H1 (cell line): ENCODE data around the gene POLR2F. TPM values are rescaled to one million over a fixed set of nuclear protein-coding genes. Genes with fewer than 3 reads are reported as not detected.
A peak's percentile ranks its signal among the peaks of the same experiment; 100 is the strongest.

ENCODE experiments used
- CTCF ChIA-PET: fragments of 300-600 bp; sonication (Branson Sonifier 250); formaldehyde crosslinking; loops from one replicate; lab custom pipeline; 2021; ENCODE audit not compliant: partially characterized antibody; lab: Charles Lee
- POLR2A ChIA-PET: fragments of 300-600 bp; sonication (Branson Sonifier 250); formaldehyde crosslinking; loops from one replicate; lab custom pipeline; 2021; ENCODE audit warnings: inconsistent platforms; ENCODE audit not compliant: partially characterized antibody; lab: Charles Lee
- DNase-seq, 2 experiments: peaks; one replicate each; pipeline versions ENCODE4 v3.0.0 to v3.0.0-alpha.2; 2010 to 2022; ENCODE audit warnings: low spot score in 2 of 2, low read depth in 1 of 2, mixed read lengths in 1 of 2
- FAIRE-seq: peaks from 2 replicates; lab custom pipeline; 2011; peaks lifted over from hg19 to GRCh38; lab: Jason Lieb, UNC
- H2AFZ ChIP-seq: 2 replicates; pipeline ENCODE4 v1.8.1; 2012; ENCODE audit warnings: low read length, inconsistent platforms
- H2AK5ac ChIP-seq: 2 replicates; pipeline ENCODE4 v1.6.1; 2013; ENCODE audit warnings: low read depth, low read length
- H2BK120ac ChIP-seq: replicated peaks from 2 replicates; pipeline ENCODE3; 2013; ENCODE audit warnings: low read depth, low read length, inconsistent platforms
- H2BK12ac ChIP-seq: 2 replicates; pipeline ENCODE4 v1.6.1; 2013; ENCODE audit warnings: low read depth, low read length
- H2BK15ac ChIP-seq: 2 replicates; pipeline ENCODE4 v1.6.1; 2013; ENCODE audit warnings: low read length
- H2BK20ac ChIP-seq: 2 replicates; pipeline ENCODE4 v1.6.1; 2013; ENCODE audit warnings: low read length
- H2BK5ac ChIP-seq: 2 replicates; pipeline ENCODE4 v1.6.1; 2013; ENCODE audit warnings: low read depth, low read length
- H3K14ac ChIP-seq: 2 replicates; pipeline ENCODE4 v1.6.1; 2013; ENCODE audit warnings: inconsistent platforms; ENCODE audit not compliant: insufficient read length
- H3K18ac ChIP-seq: 2 replicates; pipeline ENCODE4 v1.6.1; 2013; ENCODE audit warnings: low read length; ENCODE audit errors: extremely low read depth
- H3K23ac ChIP-seq: 2 replicates; pipeline ENCODE4 v1.6.1; 2013; ENCODE audit warnings: inconsistent platforms; ENCODE audit not compliant: insufficient read length
- H3K23me2 ChIP-seq: 2 replicates; pipeline ENCODE4 v1.6.1; 2013; ENCODE audit warnings: low read depth, low read length
- H3K27ac ChIP-seq: 2 replicates; pipeline ENCODE4 v1.6.1; 2011; ENCODE audit warnings: low read depth, low read length, inconsistent platforms
- H3K27me3 ChIP-seq, 4 experiments: replicated peaks in 1 of 4; 1 replicate in 1 of 4; 2 replicates in 3 of 4; pipeline versions ENCODE4 v1.6.1 to v1.8.1; 2011 to 2013; ENCODE audit warnings: low read length in 3 of 4, mild to moderate bottlenecking in 3 of 4, inconsistent platforms in 2 of 4, mixed read lengths in 2 of 4, moderate library complexity in 1 of 4; ENCODE audit not compliant: control insufficient read depth in 3 of 4, insufficient read depth in 3 of 4; ENCODE audit errors: extremely low read depth in 1 of 4
- H3K36me3 ChIP-seq, 4 experiments: 2 replicates each; pipeline versions ENCODE4 v1.6.1 to v1.8.1; 2011 to 2013; ENCODE audit warnings: mild to moderate bottlenecking in 4 of 4, low read length in 3 of 4, moderate library complexity in 2 of 4, control low read depth in 1 of 4, inconsistent platforms in 1 of 4; ENCODE audit not compliant: insufficient read depth in 4 of 4, control insufficient read depth in 2 of 4
- H3K4ac ChIP-seq: replicated peaks from 2 replicates; pipeline ENCODE3; 2013; ENCODE audit warnings: low read length, low read depth, mixed read lengths, inconsistent platforms; ENCODE audit not compliant: insufficient read length
- H3K4me1 ChIP-seq, 4 experiments: replicated peaks in 1 of 4; 1 replicate in 1 of 4; 2 replicates in 3 of 4; pipeline versions ENCODE4 v1.6.1 to v1.8.1; 2011 to 2013; ENCODE audit warnings: low read length in 3 of 4, inconsistent platforms in 2 of 4, mixed read lengths in 1 of 4; ENCODE audit not compliant: insufficient read depth in 4 of 4, control insufficient read depth in 3 of 4
- H3K4me2 ChIP-seq, 2 experiments: 2 replicates each; pipeline versions ENCODE4 v1.6.1 to v1.8.1; 2011 to 2013; ENCODE audit warnings: low read depth in 2 of 2, low read length in 2 of 2, control low read depth in 1 of 2, inconsistent platforms in 1 of 2, mild to moderate bottlenecking in 1 of 2; ENCODE audit not compliant: insufficient read depth in 1 of 2
- H3K4me3 ChIP-seq, 4 experiments: fragments of 200-600, 300-600 bp in 1 of 4; sonication (generic), shearing (Covaris generic), sonication (Bioruptor Twin) in 1 of 4; 2 replicates each; pipeline versions ENCODE4 v1.5.1 to v1.8.1; 2011 to 2016; ENCODE audit warnings: low read length in 4 of 4, low read depth in 3 of 4, control low read depth in 2 of 4, inconsistent platforms in 2 of 4, mild to moderate bottlenecking in 2 of 4, mixed read lengths in 1 of 4, moderate library complexity in 1 of 4; ENCODE audit not compliant: insufficient read depth in 2 of 4; ENCODE audit errors: extremely low read depth in 1 of 4
- H3K56ac ChIP-seq: replicated peaks from 2 replicates; pipeline ENCODE3; 2013; ENCODE audit warnings: low read depth, mild to moderate bottlenecking, mixed read lengths, low read length, inconsistent platforms; ENCODE audit not compliant: insufficient read length
- H3K79me1 ChIP-seq: 2 replicates; pipeline ENCODE4 v1.6.1; 2013; ENCODE audit warnings: low read depth, low read length, control low read depth
- H3K79me2 ChIP-seq, 2 experiments: 2 replicates each; pipeline versions ENCODE4 v1.6.1 to v1.8.1; 2012 to 2013; ENCODE audit warnings: low read length in 2 of 2, mild to moderate bottlenecking in 2 of 2, inconsistent platforms in 1 of 2; ENCODE audit not compliant: insufficient read depth in 2 of 2, control insufficient read depth in 1 of 2
- H3K9ac ChIP-seq, 4 experiments: replicated peaks in 1 of 4; 1 replicate in 1 of 4; 2 replicates in 3 of 4; pipeline versions ENCODE4 v1.6.1 to v1.8.1; 2011 to 2013; ENCODE audit warnings: low read depth in 3 of 4, low read length in 3 of 4, control low read depth in 2 of 4, mild to moderate bottlenecking in 2 of 4, moderate library complexity in 2 of 4, inconsistent platforms in 1 of 4; ENCODE audit errors: extremely low read depth in 1 of 4
- H3K9me3 ChIP-seq, 2 experiments: 2 replicates each; pipeline versions ENCODE4 v1.6.1 to v1.8.1; 2012 to 2013; ENCODE audit warnings: mild to moderate bottlenecking in 2 of 2, moderate library complexity in 2 of 2, control low read depth in 1 of 2, inconsistent platforms in 1 of 2, low read depth in 1 of 2, low read length in 1 of 2, mixed read lengths in 1 of 2; ENCODE audit not compliant: insufficient read depth in 2 of 2
- H4K20me1 ChIP-seq, 2 experiments: replicated peaks in 1 of 2; 2 replicates each; pipeline versions ENCODE3 to v1.8.1; 2011 to 2013; ENCODE audit warnings: inconsistent platforms in 2 of 2, low read length in 2 of 2, mild to moderate bottlenecking in 1 of 2; ENCODE audit not compliant: insufficient read depth in 2 of 2, control insufficient read depth in 1 of 2
- H4K5ac ChIP-seq: 2 replicates; pipeline ENCODE4 v1.6.1; 2013; ENCODE audit warnings: low read length, low read depth, mixed read lengths, inconsistent platforms; ENCODE audit not compliant: insufficient read length
- H4K8ac ChIP-seq: 2 replicates; pipeline ENCODE4 v1.8.0; 2013; ENCODE audit warnings: mild to moderate bottlenecking, moderate library complexity, low read length, inconsistent platforms; ENCODE audit not compliant: insufficient read depth; ENCODE audit errors: extremely low read depth
- H4K91ac ChIP-seq: replicated peaks from 2 replicates; pipeline ENCODE3; 2013; ENCODE audit warnings: low read length, mixed read lengths, inconsistent platforms; ENCODE audit not compliant: insufficient read length
- CBX5 ChIP-seq: fragments of 300-800, 300-1000 bp; sonication (generic); IDR thresholded peaks from 2 replicates; pipeline ENCODE4 v1.7.1; 2016; ENCODE audit warnings: antibody characterized with exemption, low read length, low read depth
- CTCF ChIP-seq, 3 experiments: IDR thresholded peaks; 1 replicate in 2 of 3; 2 replicates in 1 of 3; pipeline versions ENCODE4 v1.5.1 to v1.6.1; 2011; ENCODE audit warnings: low read length in 3 of 3, mild to moderate bottlenecking in 3 of 3, inconsistent platforms in 2 of 3, low read depth in 1 of 3, moderate library complexity in 1 of 3; ENCODE audit not compliant: insufficient read depth in 1 of 3; ENCODE audit errors: control extremely low read depth in 1 of 3
- MAFK ChIP-seq: IDR thresholded peaks from 2 replicates; pipeline ENCODE4 v1.6.1; 2012; ENCODE audit warnings: low read depth, mild to moderate bottlenecking, improper control_type of control experiment, low read length
- POLR2A ChIP-seq, 2 experiments: IDR thresholded peaks; 1 replicate in 1 of 2; 2 replicates in 1 of 2; pipeline ENCODE4 v1.6.1; 2011; ENCODE audit warnings: low read depth in 2 of 2, low read length in 2 of 2, mild to moderate bottlenecking in 2 of 2; ENCODE audit errors: control extremely low read depth in 1 of 2
- SAP30 ChIP-seq: fragments of 300-600 bp; sonication (generic); IDR thresholded peaks from 2 replicates; pipeline ENCODE4 v1.7.1; 2012; ENCODE audit warnings: low read length, moderate library complexity, mild to moderate bottlenecking, inconsistent platforms; ENCODE audit not compliant: insufficient read depth, insufficient replicate concordance
- SUZ12 ChIP-seq: fragments of 200-600 bp; sonication (generic); IDR thresholded peaks from 2 replicates; pipeline ENCODE4 v1.6.1; 2012; ENCODE audit warnings: mild to moderate bottlenecking, inconsistent platforms, low read length, moderate library complexity, mixed read lengths
- TAF1 ChIP-seq: IDR thresholded peaks from 2 replicates; pipeline ENCODE4 v1.6.1; 2011; ENCODE audit warnings: mild to moderate bottlenecking, low read depth, low read length
- WGBS, 2 experiments: shearing (Covaris generic) in 1 of 2; methylation state at CpG; one replicate each; pipeline versions ENCODE4 v1.1.6 to v1.1.7; 2013 to 2015; ENCODE audit warnings: low lambda C conversion rate in 2 of 2, mixed read lengths in 2 of 2, inconsistent platforms in 1 of 2, low coverage in 1 of 2, missing lambda C conversion rate in 1 of 2; ENCODE audit not compliant: insufficient replicate concordance in 2 of 2, insufficient coverage in 1 of 2, insufficient read length in 1 of 2; ENCODE audit errors: extremely low coverage in 1 of 2, missing lambda C conversion rate in 1 of 2; 5-methylcytosine and 5-hydroxymethylcytosine counted together
- polyA plus RNA-seq, 7 experiments: library from polyadenylated mRNA; depleted of rRNA in 3 of 7; stranded (reverse) in 5 of 7; unstranded in 2 of 7; fragments of >200 nt in 5 of 7; fragments of 200-250 nt in 2 of 7; gene quantifications; 1 replicate in 5 of 7; 2 replicates in 1 of 7; 4 replicates in 1 of 7; pipeline versions ENCODE4 v1.2.1 to v1.2.3, GENCODE V29; 2011 to 2013; ENCODE audit warnings: missing spikeins in 2 of 7, mixed read lengths in 2 of 7
- total RNA-seq: library from RNA; stranded (reverse); fragmentation: NEBNext Ultra II Directional; extraction: Animal tissue kit (Norgen Biotek cat#: 25700); gene quantifications from 2 replicates; pipeline ENCODE4 v1.2.1, GENCODE V29; 2021
- TF ChIP-seq, protein P1 (sequence below): IDR thresholded peaks from 2 replicates; pipeline ENCODE4 v1.6.1; 2012; ENCODE audit warnings: inconsistent platforms

POLR2F gene
- total and polyA plus RNA-seq, 2 of the 8 experiments (the other 6 are each of a cell fraction or from before 2014, with no cell fraction given) = 150 to 176 TPM

DNA sequence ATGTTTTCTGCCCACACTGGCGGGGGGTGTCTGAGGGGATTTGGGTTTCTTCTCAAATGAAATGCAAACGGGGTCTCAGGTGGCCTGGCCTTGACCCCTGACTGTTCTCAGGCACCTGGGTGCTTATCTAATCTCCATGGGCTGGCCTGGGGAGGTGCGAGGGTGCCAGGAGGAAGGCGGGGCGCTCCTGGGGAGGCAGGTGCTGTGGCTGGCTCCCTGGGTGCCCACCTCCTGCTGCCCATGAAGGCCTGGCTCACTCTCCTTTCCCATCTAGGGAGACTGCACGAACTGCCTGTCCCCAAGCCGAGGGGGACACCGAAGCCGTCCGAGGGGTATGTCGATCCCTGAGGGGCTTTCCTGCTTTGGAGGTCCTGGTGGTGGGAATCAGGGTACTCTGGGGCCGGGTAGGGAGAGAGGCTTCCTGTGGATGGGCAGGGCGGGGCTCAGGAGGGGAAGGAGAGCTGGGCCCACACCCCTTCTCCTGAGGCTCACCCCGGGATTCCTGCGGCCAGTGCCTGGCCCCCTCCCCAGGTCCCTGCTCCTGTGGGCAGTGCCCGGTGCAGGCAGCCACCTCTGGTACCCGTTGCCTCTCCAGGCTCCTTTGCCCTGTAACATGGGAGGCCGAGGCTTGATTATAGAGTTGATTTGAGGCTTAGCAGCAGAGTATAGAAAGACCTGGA is 29.0 kb upstream of the POLR2F start:
- Histone ChIP-seq H3K27ac (no peak overlapping the region), H3K9me3 (no peaks in the 10 kb centered on the region), H3K36me3 (peaks cover 3 to 13% (median 8%) of the 10 kb centered on the region in 4 experiments; a peak in 6 of 8 replicates), H3K14ac (no peak overlapping the region), H2AFZ (no peak overlapping the region), H2BK20ac (no peak overlapping the region), H4K8ac (peak overlapping the region; percentile 51; the same call in 1 of the 2 replicates), H4K20me1 (peaks cover 0 to 1% of the 10 kb centered on the region in 2 experiments), H3K79me2 (no peaks in the 10 kb centered on the region), H3K9ac (no peak overlapping the region), H3K79me1 (no peaks in the 10 kb centered on the region), H3K18ac (no peak overlapping the region), H3K4ac (no peak overlapping the region), H4K5ac (no peak overlapping the region), H3K4me3 (no peak overlapping the region), H3K23me2 (no peaks in the 10 kb centered on the region), H2BK12ac (no peak overlapping the region), H2BK120ac (no peak overlapping the region), H2AK5ac (no peak overlapping the region), H3K56ac (no peak overlapping the region), H3K4me1 (no peaks in the 10 kb centered on the region), H2BK15ac (no peak overlapping the region), H2BK5ac (no peak overlapping the region), H3K23ac (no peak overlapping the region), H3K4me2 (no peak overlapping the region), H4K91ac (no peak overlapping the region), H3K27me3 (no peaks in the 10 kb centered on the region)
- DNase-seq = no peak
- ChIA-PET CTCF (interaction anchor here (0.8 to 2.9 kb wide), 7 partner anchors 9 to 263 kb away, joined by 3 to 13 read pairs (median 3); no protein-coding TSS in a partner anchor), POLR2A (interaction anchor here (0.6 to 1.1 kb wide), 4 partner anchors 8 to 29 kb away, joined by 3 to 5 read pairs (median 3); partner anchors contain the start of genes C22orf23, MICALL1 and POLR2F)
- 87% methylated on average over 14 of the region's 18 CpGs; no CpG with 5 or more reads in 1 of the 2 experiments for WGBS, 2 experiments
- no peak for FAIRE-seq
- TF ChIP-seq SAP30 = no peak
- no peak for TF ChIP-seq MAFK
- no peak for TF ChIP-seq POLR2A (IDR thresholded peaks at IDR 0.05; ENCODE audit: control extremely low read depth in 1 of 2, low read depth in 2 of 2, low read length in 2 of 2)
- TF ChIP-seq, protein P1, sequence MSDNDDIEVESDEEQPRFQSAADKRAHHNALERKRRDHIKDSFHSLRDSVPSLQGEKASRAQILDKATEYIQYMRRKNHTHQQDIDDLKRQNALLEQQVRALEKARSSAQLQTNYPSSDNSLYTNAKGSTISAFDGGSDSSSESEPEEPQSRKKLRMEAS = no peak
- TF ChIP-seq TAF1 = no peak
- no peak for TF ChIP-seq CTCF (IDR thresholded peaks at IDR 0.05; ENCODE audit: control extremely low read depth in 1 of 3, insufficient read depth in 1 of 3, low read depth in 1 of 3, low read length in 3 of 3)
- no peak for TF ChIP-seq SUZ12
- no peak for TF ChIP-seq CBX5
